Measurements from ENCODE around the gene MTARC2.

The MTARC2 gene

DNA sequence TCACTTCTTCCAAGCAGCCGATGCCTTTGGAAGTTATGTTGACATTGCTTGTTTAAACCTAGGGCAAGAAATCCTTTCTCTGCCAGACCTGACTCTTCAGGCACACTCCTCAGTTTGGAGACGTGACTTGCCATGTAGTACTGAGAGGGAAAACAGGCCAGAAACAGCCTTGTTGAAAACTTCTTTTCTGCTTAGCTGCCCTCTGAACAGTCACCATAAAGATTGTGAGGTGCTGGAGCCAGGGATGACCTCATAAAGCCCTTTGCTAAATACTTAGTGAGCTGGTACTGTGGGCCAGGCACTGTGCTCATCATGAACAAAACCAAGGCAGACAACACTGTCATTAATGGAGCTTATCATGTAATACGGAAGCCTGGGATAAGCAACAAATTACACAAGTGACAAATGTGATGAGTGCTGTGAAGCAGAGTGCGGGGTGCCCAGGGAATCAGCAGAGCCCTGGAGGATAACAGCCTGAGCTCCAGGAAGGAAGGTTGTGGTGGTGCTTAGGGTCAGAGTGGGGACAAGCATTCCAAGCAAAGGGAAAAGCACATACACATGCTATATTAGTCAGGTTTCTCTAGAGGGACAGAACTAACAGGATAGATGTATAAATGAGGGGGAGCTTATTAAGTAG lies 80.9 kb downstream of the MTARC2 start:
- no peak for DNase-seq (ENCODE audit: low read depth)

DNA sequence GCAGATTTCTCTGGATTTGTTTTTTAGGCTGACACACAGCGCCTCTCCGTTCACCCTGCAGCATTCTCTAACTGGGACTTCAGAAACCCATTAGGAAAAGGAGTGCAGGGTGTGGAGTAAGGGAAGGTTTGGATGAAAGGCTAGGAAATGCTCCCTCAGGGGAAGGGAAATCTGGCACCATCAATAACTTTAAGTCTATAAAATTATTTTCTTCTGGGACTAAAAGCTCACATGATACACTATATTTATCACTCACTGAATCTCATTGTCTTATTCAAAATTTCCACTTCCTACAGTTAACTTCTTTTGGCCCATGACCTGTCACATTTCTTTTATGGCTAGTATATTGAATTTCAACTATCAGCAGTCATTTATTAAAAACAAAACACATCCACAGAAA lies 85.3 kb downstream of the MTARC2 start:
- no peak for DNase-seq (ENCODE audit: low read depth)

All from fibroblast of gingiva (primary cell).